Panc1 (cell line): ENCODE results near the gene DPEP3.

ENCODE experiments used
- CTCF ChIP-seq: fragments of 450-650 bp; IDR thresholded peaks from 2 replicates; pipeline ENCODE4 v1.5.1; 2017; ENCODE audit warnings: mild to moderate bottlenecking
- POLR2AphosphoS5 ChIP-seq: IDR thresholded peaks from 2 replicates; pipeline ENCODE4 v1.6.1; 2012; ENCODE audit warnings: mild to moderate bottlenecking, low read depth, low read length, moderate library complexity

DNA sequence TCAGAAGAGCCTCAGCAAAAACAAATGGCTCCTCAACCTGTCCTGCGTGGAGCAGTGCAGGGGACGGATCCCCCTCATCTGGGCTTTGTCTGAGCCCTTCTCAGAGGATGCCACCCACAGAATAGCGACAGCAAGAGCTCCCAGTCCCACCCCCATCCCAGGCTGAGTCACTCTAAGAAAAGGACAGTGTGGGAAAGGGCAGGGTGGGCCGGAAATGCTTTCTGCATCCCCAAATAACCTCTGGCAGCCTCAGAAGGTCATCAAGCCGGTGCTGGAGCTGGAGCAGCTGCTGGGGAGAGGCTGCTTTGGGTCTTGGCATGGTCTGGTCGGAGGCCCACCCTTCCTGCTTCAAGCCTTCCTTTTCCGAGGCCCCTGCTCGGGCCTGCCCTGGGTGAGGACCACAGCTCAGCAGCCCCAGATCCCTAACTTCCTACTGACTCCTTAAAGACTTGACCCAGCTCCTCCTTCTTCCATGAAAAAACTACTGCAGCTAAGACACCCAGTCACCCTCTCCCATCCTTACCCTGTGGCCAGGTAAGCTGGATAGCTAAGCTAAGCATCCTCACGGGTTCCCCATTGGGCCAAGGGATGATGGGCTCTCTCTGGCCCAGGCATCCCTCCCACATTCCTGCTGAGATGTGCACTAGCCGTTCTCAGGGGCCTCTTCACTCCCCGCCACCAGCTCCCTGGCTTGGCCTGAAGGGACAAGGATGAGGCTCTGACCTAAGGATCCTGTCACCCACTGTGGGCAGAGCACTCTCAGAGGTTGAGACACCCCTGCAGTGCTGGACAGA is 20.6 kb downstream of the DPEP3 start:
- TF ChIP-seq CTCF (no peak), POLR2AphosphoS5 (no peak)
